Neural crest cell (in vitro differentiated cells): ENCODE data around the gene DDAH1. TPM values are rescaled to one million over a fixed set of nuclear protein-coding genes. Genes with fewer than 3 reads are reported as not detected.
"Not testable (repeated sequence)": the region's sequence is repeated elsewhere in the genome, so short reads cannot be mapped to it uniquely, and the experiment has no call there.

ENCODE experiments used
- DNase-seq: peaks from one replicate; pipeline ENCODE4 v3.0.0; 2021; ENCODE audit warnings: low read depth, mixed read lengths, low spot score
- H3K27ac Mint-ChIP-seq: one replicate; pipeline ENCODE4 v1.8.0; 2021; ENCODE audit warnings: mild to moderate bottlenecking, mixed read lengths; ENCODE audit not compliant: unreplicated experiment
- H3K27me3 Mint-ChIP-seq: 2 replicates; pipeline ENCODE4 v1.8.0; 2021; ENCODE audit warnings: low read depth, mild to moderate bottlenecking, mixed read lengths
- H3K36me3 Mint-ChIP-seq: 2 replicates; pipeline ENCODE4 v1.8.0; 2021; ENCODE audit warnings: low read depth, mild to moderate bottlenecking, mixed read lengths
- H3K4me1 Mint-ChIP-seq: 2 replicates; pipeline ENCODE4 v1.8.0; 2021; ENCODE audit warnings: mixed read lengths
- H3K4me3 Mint-ChIP-seq: one replicate; pipeline ENCODE4 v1.8.0; 2021; ENCODE audit warnings: mild to moderate bottlenecking, mixed read lengths
- H3K9me3 Mint-ChIP-seq: 2 replicates; pipeline ENCODE4 v1.8.0; 2021; ENCODE audit warnings: mixed read lengths
- CTCF ChIP-seq: fragments of 200-600 bp; sonication (generic); conservative IDR thresholded peaks from 2 replicates; pipeline ENCODE4 v1.5.0; 2021; ENCODE audit warnings: antibody characterized with exemption, mild to moderate bottlenecking
- long read RNA-seq: library from polyadenylated mRNA; unstranded; transcript quantifications from one replicate; pipeline ENCODE4 v2.0.0, GENCODE V29; 2020
- total RNA-seq: library from RNA; stranded (reverse); gene quantifications from 2 replicates; pipeline ENCODE4 v1.2.1, GENCODE V29; 2021

Gene DDAH1
- 22.3 and 26.1 TPM in 2 replicates for total RNA-seq
- long read RNA-seq, partial matches to known transcripts, result 0 of 10 reads
- long read RNA-seq, other reads (novel, unspliced or antisense), result 10 of 10 reads

GRCh38 chr1:85465099-85465785 lies at the start of gene DDAH1:
Gene DDAH1, minus strand, starts transcription at chr1:85465159. Its CDS starts 114 bp downstream, at chr1:85465045.
- peak; percentile 54 for DNase-seq
- TF ChIP-seq CTCF, result no peak
- Mint-ChIP-seq H3K9me3 (no peaks in the 10 kb centered on the region), H3K4me3 (peak within 1 kb of the TSS; percentile 87), H3K27me3 (peaks cover 7% of the 10 kb centered on the region), H3K4me1 (peaks cover 24% of the 10 kb centered on the region), H3K27ac (peak within 1 kb of the TSS; percentile 21), H3K36me3 (no peaks in the 10 kb centered on the region)

GRCh38 chr1:85513998-85514397 lies 49.0 kb upstream of the DDAH1 start:
- H3K4me3 Mint-ChIP-seq, H3K9me3 Mint-ChIP-seq, H3K27ac Mint-ChIP-seq, H3K27me3 Mint-ChIP-seq, H3K4me1 Mint-ChIP-seq, DNase-seq: not testable (repeated sequence)
- peaks cover 11% of the 10 kb centered on the region for H3K36me3 Mint-ChIP-seq

GRCh38 chr1:85504417-85504816 lies 39.5 kb upstream of the DDAH1 start:
- H3K4me3 Mint-ChIP-seq, result no peak overlapping the region
- no peak for DNase-seq
- H3K27ac Mint-ChIP-seq, result no peak overlapping the region
- peaks cover 5% of the 10 kb centered on the region for H3K4me1 Mint-ChIP-seq
- H3K36me3 Mint-ChIP-seq, result peaks cover 4% of the 10 kb centered on the region
- no peak for TF ChIP-seq CTCF
- H3K27me3 Mint-ChIP-seq, result no peaks in the 10 kb centered on the region
- H3K9me3 Mint-ChIP-seq, result peaks cover 10% of the 10 kb centered on the region

- peak; percentile 40 for DNase-seq
- TF ChIP-seq CTCF, result peak; percentile 78
- H3K27ac Mint-ChIP-seq, result peak overlapping the region; percentile 52
- no peaks in the 10 kb centered on the region for H3K27me3 Mint-ChIP-seq
- H3K9me3 Mint-ChIP-seq, result peaks cover 10% of the 10 kb centered on the region
- H3K4me1 Mint-ChIP-seq, result peaks cover 5% of the 10 kb centered on the region
- peaks cover 4% of the 10 kb centered on the region for H3K36me3 Mint-ChIP-seq
- H3K4me3 Mint-ChIP-seq, result no peak overlapping the region
Observed at GRCh38 chr1:85502625-85503083, 37.7 kb upstream of the DDAH1 start.

- Mint-ChIP-seq H3K27me3 (no peaks in the 10 kb centered on the region), H3K4me3 (no peak overlapping the region), H3K27ac (peak overlapping the region; percentile 52), H3K4me1 (peaks cover 5% of the 10 kb centered on the region), H3K36me3 (peaks cover 4% of the 10 kb centered on the region), H3K9me3 (peaks cover 10% of the 10 kb centered on the region)
- DNase-seq, result no peak
- no peak for TF ChIP-seq CTCF
Observed at GRCh38 chr1:85502171-85502570, 37.2 kb upstream of the DDAH1 start.

GRCh38 chr1:85501355-85501898 lies 36.5 kb upstream of the DDAH1 start:
- H3K27me3 Mint-ChIP-seq, result no peaks in the 10 kb centered on the region
- no peak for TF ChIP-seq CTCF
- H3K4me3 Mint-ChIP-seq, result no peak overlapping the region
- no peak overlapping the region for H3K27ac Mint-ChIP-seq
- DNase-seq, result no peak
- peaks cover 10% of the 10 kb centered on the region for H3K9me3 Mint-ChIP-seq
- peaks cover 4% of the 10 kb centered on the region for H3K36me3 Mint-ChIP-seq
- peaks cover 5% of the 10 kb centered on the region for H3K4me1 Mint-ChIP-seq
